Psoas muscle (tissue), 8 donors: ENCODE data around the gene MCM5. TPM values are rescaled to one million over a fixed set of nuclear protein-coding genes. Genes with fewer than 3 reads are reported as not detected.
A peak's percentile ranks its signal among the peaks of the same experiment; 100 is the strongest.

ENCODE experiments used
- ATAC-seq, 4 donors: fragments of 200-7000 bp; cut with Tn5 transposase; one replicate each; pipeline ENCODE4 v1.9.1; 2020; ENCODE audit warnings: moderate library complexity in 3 of 4, mild to moderate bottlenecking in 2 of 4
- DNase-seq, 2 donors: peaks; one replicate each; pipeline ENCODE4 v3.0.0-alpha.2; 2020
- H3K27ac ChIP-seq: fragments of 200-600 bp; one replicate; pipeline ENCODE4 v1.8.0; 2022
- H3K27me3 ChIP-seq, 3 donors: fragments of 200-600 bp in 1 of 3; one replicate each; pipeline versions ENCODE4 v1.6.1 to v1.8.0; 2013 to 2022; ENCODE audit warnings: low read length in 2 of 3, mild to moderate bottlenecking in 2 of 3, moderate library complexity in 1 of 3; ENCODE audit not compliant: insufficient read depth in 3 of 3
- H3K36me3 ChIP-seq, 2 donors: fragments of 200-600 bp in 1 of 2; one replicate each; pipeline versions ENCODE4 v1.6.1 to v1.8.0; 2013 to 2022; ENCODE audit warnings: low read depth in 1 of 2, mild to moderate bottlenecking in 1 of 2, moderate library complexity in 1 of 2; ENCODE audit not compliant: insufficient read depth in 1 of 2
- H3K4me1 ChIP-seq: fragments of 200-600 bp; one replicate; pipeline ENCODE4 v1.8.0; 2022
- H3K4me3 ChIP-seq: fragments of 200-600 bp; one replicate; pipeline ENCODE4 v1.8.0; 2022; ENCODE audit warnings: mild to moderate bottlenecking
- H3K9me3 ChIP-seq: fragments of 200-600 bp; one replicate; pipeline ENCODE4 v1.8.0; 2022
- CTCF ChIP-seq: fragments of 200-600 bp; IDR thresholded peaks from one replicate; pipeline ENCODE4 v1.8.0; 2022; ENCODE audit warnings: antibody characterized with exemption
- WGBS, 3 donors: extraction: QIAGEN DNeasy Blood & Tissue Kit; methylation state at CpG; one replicate each; pipeline versions ENCODE4 v1.1.6 to v1.1.7; 2013; 5-methylcytosine and 5-hydroxymethylcytosine counted together
- intact Hi-C, 2 donors: fragments of 100-400 bp; cut with DNase I; formaldehyde crosslinking; loops; one replicate each; pipeline versions ENCODE4 v1.11.0 to v1.14.2; 2022
- polyA plus RNA-seq, 3 donors: library from polyadenylated mRNA; stranded (reverse); fragments of 200-250 nt; gene quantifications; one replicate each; pipeline ENCODE4 v1.2.3, GENCODE V29; 2013
- total RNA-seq, 4 donors: library from RNA; stranded (reverse); fragmentation: NEBNext Ultra II Directional in 2 of 4; extraction: Animal tissue kit (Norgen Biotek cat#: 25700) in 2 of 4; gene quantifications; one replicate each; pipeline versions ENCODE4 v1.2.1 to v1.2.4, GENCODE V29; 2021 to 2023
- donor health status: healthy with polysubstance abuse.
- donor health status: DM: no; HTN: no; CAD: no; lungs with moderate emphysema.
- donor health status: Bipolar disorder and iron deficiency.
- donor health status: healthy.
- donor health status: DM: yes; HTN: yes; CAD: no.
- donor health status: DM: no; HTN: no; CAD: no.
- donor health status: DM: no; HTN: no; CAD: no.
- donor health status: DM: yes; HTN: yes; CAD: no.

The MCM5 gene
- total and polyA plus RNA-seq, 7 donors, result 6.4 to 13.6 (median 9.1) TPM

DNA sequence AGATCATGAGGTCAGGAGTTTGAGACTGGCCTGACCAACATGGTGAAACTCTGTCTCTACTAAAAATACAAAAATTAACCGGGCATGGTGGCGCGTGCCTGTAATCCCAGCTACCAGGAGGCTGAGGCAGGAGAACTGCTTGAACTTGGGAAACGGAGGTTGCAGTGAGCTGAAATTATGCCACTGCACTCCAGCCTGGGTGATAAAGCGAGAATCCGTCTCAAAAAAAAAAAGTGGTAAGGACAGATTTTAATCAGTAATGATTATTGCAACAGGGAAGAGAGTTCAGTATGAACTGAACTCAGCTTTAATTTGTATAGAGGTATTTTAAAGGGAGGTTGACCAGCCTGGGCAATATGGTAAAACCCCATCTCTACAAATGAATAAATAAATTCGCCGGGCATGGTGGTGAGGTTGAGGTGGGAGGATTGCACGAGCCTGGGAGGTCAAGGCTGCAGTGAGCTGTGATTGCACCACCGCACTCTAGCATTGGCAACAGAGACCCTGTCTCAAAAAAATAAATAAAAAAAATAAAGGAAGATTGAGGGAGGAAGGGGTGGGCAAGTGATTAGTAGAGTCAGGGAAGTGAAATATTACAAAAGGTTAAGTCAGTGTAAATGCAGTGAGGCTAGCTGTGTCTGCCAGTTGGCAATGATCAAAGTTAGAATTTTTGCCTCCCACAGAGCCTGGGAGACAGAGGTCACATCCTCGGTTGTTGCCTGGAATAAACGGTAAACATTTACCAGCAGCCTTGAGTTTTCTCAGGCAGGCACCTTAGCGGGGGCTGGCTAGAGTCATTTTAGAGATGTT is 2.6 kb upstream of the MCM5 start:
- peaks cover 0 to 23% of the 10 kb centered on the region in 2 donors for H3K36me3 ChIP-seq
- peaks cover 9% of the 10 kb centered on the region for H3K4me1 ChIP-seq
- WGBS, 3 donors, result 72 to 76% (median 75%) methylated on average over 13 of the region's 13 CpGs
- no peak for DNase-seq
- no peak overlapping the region for H3K4me3 ChIP-seq
- intact Hi-C loops, result no loop called here
- no peaks in the 10 kb centered on the region for H3K27me3 ChIP-seq
- H3K27ac ChIP-seq, result no peak overlapping the region
- no peak for TF ChIP-seq CTCF
- no peak for ATAC-seq
- no peaks in the 10 kb centered on the region for H3K9me3 ChIP-seq

GRCh38 chr22:35398591-35398973 is 1.4 kb upstream of the MCM5 start:
- no peak for DNase-seq
- TF ChIP-seq CTCF, result no peak
- intact Hi-C loops, result no loop called here
- Histone ChIP-seq H3K27ac (no peak overlapping the region), H3K4me1 (peaks cover 9% of the 10 kb centered on the region), H3K4me3 (no peak overlapping the region), H3K27me3 (no peaks in the 10 kb centered on the region), H3K9me3 (no peaks in the 10 kb centered on the region), H3K36me3 (peaks cover 0 to 18% of the 10 kb centered on the region in 2 donors)
- 97 to 98% (median 97%) methylated on average over 4 of the region's 4 CpGs for WGBS, 3 donors
- no peak for ATAC-seq

DNA sequence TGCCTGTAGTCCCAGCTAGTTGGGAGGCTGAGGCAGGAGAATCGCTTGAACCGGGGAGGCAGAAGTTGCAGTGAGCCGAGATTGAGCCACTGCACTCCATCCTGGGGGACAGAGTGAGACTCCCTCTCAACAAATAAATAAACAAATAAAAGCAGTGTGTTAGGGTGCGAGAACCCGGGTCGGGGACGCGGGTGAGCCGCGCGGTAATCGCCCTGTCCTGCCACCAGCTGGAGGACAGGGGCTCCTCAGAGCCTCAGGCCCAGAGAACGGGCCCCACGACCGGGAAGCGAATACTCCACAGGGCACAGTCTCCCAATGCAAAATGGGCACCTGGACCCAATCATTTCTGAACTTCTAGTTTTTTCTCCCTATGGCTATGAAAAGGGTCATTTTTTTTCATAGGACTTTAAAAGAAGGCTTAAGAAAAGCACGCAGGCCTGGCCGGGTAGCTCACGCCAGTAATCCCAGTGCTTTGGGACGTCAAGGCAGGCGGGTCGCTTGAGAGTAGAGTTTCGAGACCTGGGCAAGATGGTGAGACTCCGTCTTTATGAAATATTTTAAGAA is 744 bp upstream of the MCM5 start:
- intact Hi-C loops, result no loop called here
- WGBS, 3 donors, result 62 to 69% (median 63%) methylated on average over 24 of the region's 24 CpGs
- peak overlapping the region; percentile 62 for H3K27ac ChIP-seq
- H3K36me3 ChIP-seq, result peaks cover 0 to 18% of the 10 kb centered on the region in 2 donors
- H3K9me3 ChIP-seq, result no peaks in the 10 kb centered on the region
- ATAC-seq, result peak in 2 of 4 donors; percentile 1 to 9
- no peak for TF ChIP-seq CTCF
- peaks cover 9% of the 10 kb centered on the region for H3K4me1 ChIP-seq
- H3K27me3 ChIP-seq, result no peaks in the 10 kb centered on the region
- peak overlapping the region; percentile 86 for H3K4me3 ChIP-seq
- DNase-seq, result no peak

GRCh38 chr22:35400501-35400790 is 506 bp downstream of the MCM5 start:
- no peak for TF ChIP-seq CTCF
- WGBS, 3 donors, result 2% methylated on average over 20 of the region's 20 CpGs

More at GRCh38 chr22:35400501-35400790, 506 bp downstream of the MCM5 start:
- no peaks in the 10 kb centered on the region for H3K27me3 ChIP-seq
- peaks cover 0 to 24% of the 10 kb centered on the region in 2 donors for H3K36me3 ChIP-seq
- H3K9me3 ChIP-seq, result no peaks in the 10 kb centered on the region
- H3K4me1 ChIP-seq, result peaks cover 9% of the 10 kb centered on the region
- ATAC-seq, result peak in 2 of 4 donors; percentile 7 to 19
- no peak for DNase-seq
- intact Hi-C loops, result loop anchor here in 1 of 2 donors (5.0 kb wide), 1 partner anchor 48 kb away; no protein-coding TSS in a partner anchor
- H3K4me3 ChIP-seq, result peak overlapping the region; percentile 86
- H3K27ac ChIP-seq, result no peak overlapping the region
